ENCODE measurements around the gene C10orf143. TPM values are rescaled to one million over a fixed set of nuclear protein-coding genes. Genes with fewer than 3 reads are reported as not detected.

The C10orf143 gene
- total RNA-seq, 1 donor from 2014 or later: 1.6 TPM

- Histone ChIP-seq H3K79me2 (ENCODE audit: low read depth) (no peaks in the 10 kb centered on the region), H3K9me3 (ENCODE audit: low read depth) (no peaks in the 10 kb centered on the region), H3K4me2 (no peak overlapping the region), H3K36me3 (no peaks in the 10 kb centered on the region), H3K27me3 (no peaks in the 10 kb centered on the region), H2AFZ (replicated peaks) (no peak overlapping the region), H3F3A (ENCODE audit: low read depth) (no peaks in the 10 kb centered on the region), H3K4me3 (no peak overlapping the region), H3K4me1 (no peaks in the 10 kb centered on the region), H4K20me1 (ENCODE audit: low read depth) (no peaks in the 10 kb centered on the region), H3K9ac (no peak overlapping the region), H3K27ac (no peak overlapping the region)
- peaks cover 10% of the 10 kb centered on the region for H3K4me1 Mint-ChIP-seq
- TF ChIP-seq CTCF (IDR thresholded peaks at IDR 0.05): no peak
- TF ChIP-seq EZH2phosphoT487 (IDR thresholded peaks at IDR 0.05): no peak
- TF ChIP-seq EZH2 (IDR thresholded peaks at IDR 0.05): no peak
- H3K9me3 Mint-ChIP-seq: no peaks in the 10 kb centered on the region
- no peak overlapping the region for H3K27ac Mint-ChIP-seq
- no peak overlapping the region for H3K4me3 Mint-ChIP-seq
- H3K36me3 Mint-ChIP-seq: no peaks in the 10 kb centered on the region
- no peak for DNase-seq (ENCODE audit: low spot score)
- peaks cover 4% of the 10 kb centered on the region for H3K27me3 Mint-ChIP-seq (ENCODE audit: insufficient read depth, low read depth)
Observed at GRCh38 chr10:130016993-130017630, 93.5 kb downstream of the C10orf143 start.

GRCh38 chr10:130016095-130016494 is 94.5 kb downstream of the C10orf143 start:
- Histone ChIP-seq H3K27ac (no peak overlapping the region), H3K4me3 (no peak overlapping the region), H3K4me1 (no peaks in the 10 kb centered on the region), H4K20me1 (ENCODE audit: low read depth) (no peaks in the 10 kb centered on the region), H3K27me3 (no peaks in the 10 kb centered on the region), H2AFZ (replicated peaks) (no peak overlapping the region), H3F3A (ENCODE audit: low read depth) (no peaks in the 10 kb centered on the region), H3K36me3 (no peaks in the 10 kb centered on the region), H3K79me2 (ENCODE audit: low read depth) (no peaks in the 10 kb centered on the region), H3K9ac (no peak overlapping the region), H3K4me2 (no peak overlapping the region), H3K9me3 (ENCODE audit: low read depth) (no peaks in the 10 kb centered on the region)
- Mint-ChIP-seq H3K9me3 (no peaks in the 10 kb centered on the region), H3K36me3 (no peaks in the 10 kb centered on the region), H3K4me3 (no peak overlapping the region), H3K27ac (no peak overlapping the region), H3K4me1 (peaks cover 12% of the 10 kb centered on the region), H3K27me3 (ENCODE audit: insufficient read depth, low read depth) (peaks cover 4% of the 10 kb centered on the region)
- no peak for DNase-seq (ENCODE audit: low spot score)
- TF ChIP-seq EZH2 (IDR thresholded peaks at IDR 0.05) (no peak), CTCF (IDR thresholded peaks at IDR 0.05) (no peak), EZH2phosphoT487 (IDR thresholded peaks at IDR 0.05) (no peak)

DNA sequence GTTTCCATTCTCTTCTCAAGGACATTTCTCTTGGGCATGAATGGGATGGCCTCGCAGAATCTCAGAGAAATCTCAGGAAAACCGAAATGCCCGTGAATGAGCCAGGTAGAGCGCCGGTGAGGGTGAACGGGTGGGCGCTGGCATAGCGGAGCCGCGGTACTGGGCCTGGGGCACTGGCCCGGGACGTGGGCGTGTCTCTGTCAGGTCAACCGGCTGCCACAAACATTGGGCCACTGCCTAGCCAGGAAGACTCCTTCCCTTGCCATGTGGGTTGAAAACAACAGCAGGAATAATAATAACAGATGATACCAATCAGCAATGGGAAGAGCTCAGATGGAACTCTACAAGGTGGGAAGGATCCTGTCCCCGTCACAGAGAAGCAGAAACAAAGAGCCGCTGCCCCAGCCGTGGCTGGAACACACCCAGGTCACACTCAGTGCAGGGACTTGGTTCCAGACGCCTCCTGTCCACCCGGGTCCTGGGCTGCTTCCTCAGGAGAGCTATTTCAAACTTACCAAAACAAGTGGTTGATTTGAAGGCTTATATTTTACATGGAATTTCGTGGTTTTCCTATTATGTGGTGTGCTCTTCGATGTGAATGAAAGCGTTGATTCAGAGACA is 95.4 kb downstream of the C10orf143 start:
- Mint-ChIP-seq H3K4me3 (no peak overlapping the region), H3K36me3 (no peaks in the 10 kb centered on the region), H3K9me3 (no peaks in the 10 kb centered on the region), H3K27me3 (ENCODE audit: insufficient read depth, low read depth) (peaks cover 4% of the 10 kb centered on the region), H3K4me1 (peaks cover 12% of the 10 kb centered on the region), H3K27ac (peak overlapping the region; percentile 11)
- no peaks in the 10 kb centered on the region for H3K9me3 ChIP-seq (ENCODE audit: low read depth)
- no peak for DNase-seq (ENCODE audit: low spot score)
- H3F3A ChIP-seq (ENCODE audit: low read depth): no peaks in the 10 kb centered on the region
- no peaks in the 10 kb centered on the region for H4K20me1 ChIP-seq (ENCODE audit: low read depth)
- no peak overlapping the region for H3K4me2 ChIP-seq
- TF ChIP-seq EZH2phosphoT487 (IDR thresholded peaks at IDR 0.05): no peak
- no peak for TF ChIP-seq CTCF (IDR thresholded peaks at IDR 0.05)
- no peaks in the 10 kb centered on the region for H3K4me1 ChIP-seq
- no peaks in the 10 kb centered on the region for H3K79me2 ChIP-seq (ENCODE audit: low read depth)
- no peaks in the 10 kb centered on the region for H3K27me3 ChIP-seq
- H3K4me3 ChIP-seq: no peak overlapping the region
- no peak overlapping the region for H3K9ac ChIP-seq
- no peaks in the 10 kb centered on the region for H3K36me3 ChIP-seq
- no peak overlapping the region for H3K27ac ChIP-seq
- H2AFZ ChIP-seq (replicated peaks): no peak overlapping the region
